ENCODE results near the gene PLA2G15. TPM values are rescaled to one million over a fixed set of nuclear protein-coding genes. Genes with fewer than 3 reads are reported as not detected.

Gene PLA2G15
- total and polyA plus RNA-seq, 9 donors = 7.3 to 18.4 (median 9.7) TPM

DNA sequence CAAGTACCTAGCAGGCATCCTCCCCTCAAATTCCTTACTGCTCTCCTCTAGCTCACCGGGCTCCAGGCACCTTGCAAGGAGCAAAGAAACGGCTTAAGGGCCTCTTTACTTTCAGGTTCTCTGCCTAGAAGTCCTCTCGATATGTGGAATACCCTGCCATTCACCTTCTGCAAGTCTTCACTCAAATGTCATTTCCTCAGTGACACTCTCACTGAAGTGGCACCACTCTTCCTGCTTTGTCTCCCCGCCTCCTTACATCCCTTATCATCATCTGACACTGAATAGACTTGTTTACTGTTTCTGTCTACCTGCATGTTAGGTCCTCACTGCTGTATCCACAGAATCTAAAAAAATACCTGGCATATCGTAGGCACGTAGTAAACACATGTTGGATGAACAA lies 64.6 kb downstream of the PLA2G15 start:
- H3K27ac ChIP-seq = no peak overlapping the region
- H3K4me3 ChIP-seq = peak overlapping the region; percentile 99
- intact Hi-C loops (cut with DNase I) = no loop called here
- 38 to 48% (median 38%) methylated on average over 6 of the region's 6 CpGs for WGBS, 3 donors
- no peaks in the 10 kb centered on the region for H3K36me3 ChIP-seq
- no peaks in the 10 kb centered on the region for H3K9me3 ChIP-seq
- peaks cover 11% of the 10 kb centered on the region for H3K4me1 ChIP-seq (ENCODE audit: insufficient read depth)
- TF ChIP-seq, protein P1, sequence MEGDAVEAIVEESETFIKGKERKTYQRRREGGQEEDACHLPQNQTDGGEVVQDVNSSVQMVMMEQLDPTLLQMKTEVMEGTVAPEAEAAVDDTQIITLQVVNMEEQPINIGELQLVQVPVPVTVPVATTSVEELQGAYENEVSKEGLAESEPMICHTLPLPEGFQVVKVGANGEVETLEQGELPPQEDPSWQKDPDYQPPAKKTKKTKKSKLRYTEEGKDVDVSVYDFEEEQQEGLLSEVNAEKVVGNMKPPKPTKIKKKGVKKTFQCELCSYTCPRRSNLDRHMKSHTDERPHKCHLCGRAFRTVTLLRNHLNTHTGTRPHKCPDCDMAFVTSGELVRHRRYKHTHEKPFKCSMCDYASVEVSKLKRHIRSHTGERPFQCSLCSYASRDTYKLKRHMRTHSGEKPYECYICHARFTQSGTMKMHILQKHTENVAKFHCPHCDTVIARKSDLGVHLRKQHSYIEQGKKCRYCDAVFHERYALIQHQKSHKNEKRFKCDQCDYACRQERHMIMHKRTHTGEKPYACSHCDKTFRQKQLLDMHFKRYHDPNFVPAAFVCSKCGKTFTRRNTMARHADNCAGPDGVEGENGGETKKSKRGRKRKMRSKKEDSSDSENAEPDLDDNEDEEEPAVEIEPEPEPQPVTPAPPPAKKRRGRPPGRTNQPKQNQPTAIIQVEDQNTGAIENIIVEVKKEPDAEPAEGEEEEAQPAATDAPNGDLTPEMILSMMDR (IDR thresholded peaks at IDR 0.05) = no peak
- TF ChIP-seq EP300 (IDR thresholded peaks at IDR 0.05) (no peak), POLR2A (IDR thresholded peaks at IDR 0.05) (no peak)
- DNase-seq = no peak
- no peaks in the 10 kb centered on the region for H3K27me3 ChIP-seq

DNA sequence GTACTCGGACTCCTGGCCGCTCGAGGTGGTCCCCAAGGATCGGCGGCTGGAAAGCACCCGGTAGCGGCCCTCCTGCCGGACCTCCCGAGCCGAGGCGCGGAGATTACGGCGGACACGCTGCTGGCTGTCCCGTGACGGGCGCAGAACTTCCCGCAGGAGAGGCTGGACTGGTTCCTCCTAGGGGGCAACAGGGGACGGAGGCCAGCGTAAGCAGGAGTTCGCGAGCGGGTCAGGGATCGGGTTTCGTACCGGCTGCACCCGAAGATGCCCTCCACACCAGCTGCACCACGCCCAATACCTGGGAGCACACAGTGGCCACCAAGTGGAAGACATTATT lies 65.2 kb downstream of the PLA2G15 start:
- no peaks in the 10 kb centered on the region for H3K9me3 ChIP-seq
- 0% methylated on average over 25 to 29 of the region's 29 CpGs for WGBS, 3 donors
- no peak for TF ChIP-seq POLR2A (IDR thresholded peaks at IDR 0.05)
- no peak for TF ChIP-seq EP300 (IDR thresholded peaks at IDR 0.05)
- TF ChIP-seq, protein P1 (IDR thresholded peaks at IDR 0.05) = no peak
- H3K36me3 ChIP-seq = no peaks in the 10 kb centered on the region
- H3K4me1 ChIP-seq (ENCODE audit: insufficient read depth) = peaks cover 11% of the 10 kb centered on the region
- intact Hi-C loops (cut with DNase I) = no loop called here
- DNase-seq = peak in 4 of 5 donors; percentile 13 to 52 (median 22)
- H3K4me3 ChIP-seq = peak overlapping the region; percentile 99
- peak overlapping the region; percentile 28 to 60 for H3K27ac ChIP-seq
- H3K27me3 ChIP-seq = no peaks in the 10 kb centered on the region

Small RNA genes within 50 kb of the gene (microRNA-seq; reads per million reads assigned to microRNA genes)
- gene MIR6773 = 0 reads per million in 3 donors

Small RNA genes within 50 kb of the gene (small RNA-seq; reads per million reads assigned to genes)
- gene RNU6-1262P = not detected

Other genes with a start within 250 kb of the PLA2G15 start
- 1 to 10 TPM in 2 of 7 donors, under 1 TPM in 3, not detected in 2; 0.33 to 1.9 (median 0.99) TPM for gene DPEP2, start 245.9 kb upstream of the PLA2G15 start, total RNA-seq
- 1 to 10 TPM in 1 of 2 donors, under 1 TPM in 1; 0.76 to 3.1 TPM for gene DPEP2, start 245.9 kb upstream of the PLA2G15 start, polyA plus RNA-seq
- gene DPEP2NB, start 229.5 kb upstream of the PLA2G15 start, total RNA-seq = not detected
- not detected for gene DPEP2NB, start 229.5 kb upstream of the PLA2G15 start, polyA plus RNA-seq
- gene DDX28, start 222.1 kb upstream of the PLA2G15 start, total RNA-seq = 10 to 100 TPM in 3 of 7 donors, 1 to 10 TPM in 4; 6.8 to 14.0 (median 9.7) TPM
- 1 to 10 TPM; 9.2 to 9.3 TPM for gene DDX28, start 222.1 kb upstream of the PLA2G15 start, polyA plus RNA-seq
- gene DUS2, start 222.1 kb upstream of the PLA2G15 start, total RNA-seq = 10 to 100 TPM in 2 of 7 donors, 1 to 10 TPM in 5; 4.8 to 15.7 (median 8.5) TPM
- 1 to 10 TPM; 5.4 to 9.5 TPM for gene DUS2, start 222.1 kb upstream of the PLA2G15 start, polyA plus RNA-seq
- gene NFATC3, start 160.0 kb upstream of the PLA2G15 start, total RNA-seq = 10 to 100 TPM; 32.4 to 77.1 (median 48.2) TPM
- 10 to 100 TPM; 12.5 to 32.2 TPM for gene NFATC3, start 160.0 kb upstream of the PLA2G15 start, polyA plus RNA-seq
- 10 to 100 TPM in 1 of 7 donors, 1 to 10 TPM in 4, under 1 TPM in 2; 0.68 to 13.8 (median 2.1) TPM for gene ESRP2, start 9.2 kb upstream of the PLA2G15 start, total RNA-seq
- gene ESRP2, start 9.2 kb upstream of the PLA2G15 start, polyA plus RNA-seq = under 1 TPM; 0.17 to 0.44 TPM
- gene SLC7A6, start 19.2 kb downstream of the PLA2G15 start, total RNA-seq = 10 to 100 TPM in 3 of 7 donors, 1 to 10 TPM in 4; 5.5 to 14.4 (median 9.0) TPM
- 10 to 100 TPM in 1 of 2 donors, 1 to 10 TPM in 1; 3.1 to 11.5 TPM for gene SLC7A6, start 19.2 kb downstream of the PLA2G15 start, polyA plus RNA-seq
- 10 to 100 TPM in 6 of 7 donors, 1 to 10 TPM in 1; 8.9 to 20.7 (median 17.6) TPM for gene SLC7A6OS, start 65.6 kb downstream of the PLA2G15 start, total RNA-seq
- gene SLC7A6OS, start 65.6 kb downstream of the PLA2G15 start, polyA plus RNA-seq = 10 to 100 TPM in 1 of 2 donors, 1 to 10 TPM in 1; 8.7 to 18.3 TPM
- gene PRMT7, start 65.6 kb downstream of the PLA2G15 start, total RNA-seq = 10 to 100 TPM; 27.8 to 43.4 (median 37.8) TPM
- 10 to 100 TPM; 35.8 to 42.2 TPM for gene PRMT7, start 65.6 kb downstream of the PLA2G15 start, polyA plus RNA-seq
- 10 to 100 TPM in 1 of 7 donors, 1 to 10 TPM in 5, under 1 TPM in 1; 0.72 to 31.4 (median 3.3) TPM for gene SMPD3, start 203.1 kb downstream of the PLA2G15 start, total RNA-seq
- gene SMPD3, start 203.1 kb downstream of the PLA2G15 start, polyA plus RNA-seq = 1 to 10 TPM in 1 of 2 donors, under 1 TPM in 1; 0.40 to 1.6 TPM